ENCODE data around the gene ZMYM3.

The ZMYM3 gene

DNA sequence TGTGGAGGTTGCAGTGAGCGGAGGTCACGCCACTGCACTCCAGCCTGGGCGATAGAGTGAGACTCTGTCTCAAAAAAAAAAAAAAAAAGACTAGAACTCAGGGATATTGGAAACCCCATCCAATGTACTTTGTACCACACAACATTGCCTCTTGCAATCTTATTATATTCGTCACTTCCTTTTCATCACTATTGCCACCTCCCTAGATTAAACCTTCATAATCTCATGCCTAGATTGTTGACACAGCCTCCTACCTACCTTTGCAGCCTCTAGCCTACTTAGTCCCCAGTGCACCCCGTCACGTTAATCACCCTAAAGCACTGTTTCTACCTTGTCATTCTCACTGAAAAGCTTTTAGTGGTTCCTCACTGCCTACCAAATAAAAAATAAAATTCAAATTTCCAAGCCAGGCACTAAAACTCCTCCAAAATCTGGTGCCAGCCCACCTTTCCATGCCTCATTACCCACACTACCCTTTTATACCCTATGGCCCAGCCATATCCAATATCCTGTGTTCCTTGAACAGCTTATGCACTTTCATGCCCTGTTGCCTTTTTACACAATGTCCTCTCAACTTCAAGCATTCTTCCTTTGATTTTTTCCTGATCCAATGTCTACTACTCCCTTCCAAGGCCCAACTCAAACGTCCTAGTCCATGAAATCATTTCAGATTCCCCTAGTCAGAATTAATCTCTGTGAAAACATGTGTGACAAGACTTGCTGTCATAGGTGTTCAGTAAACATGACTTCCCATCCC is 54.5 kb downstream of the ZMYM3 start:
- no peak for DNase-seq

DNA sequence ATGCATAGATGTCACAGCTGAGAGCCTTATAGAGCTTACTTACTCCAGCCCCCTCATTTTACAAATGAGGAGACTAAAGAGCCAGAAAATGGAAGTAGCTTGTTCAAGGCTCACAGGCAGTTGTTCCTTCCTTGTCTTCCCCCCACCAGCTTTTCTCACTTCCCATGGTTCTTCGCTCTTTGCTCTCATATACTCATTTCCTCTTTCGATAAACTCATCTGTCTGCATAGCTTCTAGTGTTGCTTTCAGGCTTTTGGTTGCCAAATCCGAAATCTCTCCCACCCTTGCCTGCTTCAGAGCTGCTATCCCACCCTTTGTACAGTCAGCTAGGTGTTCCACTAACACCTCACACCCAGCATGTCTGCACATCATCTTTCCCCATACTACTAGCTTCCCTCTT is 55.9 kb downstream of the ZMYM3 start:
- DNase-seq = no peak

DNA sequence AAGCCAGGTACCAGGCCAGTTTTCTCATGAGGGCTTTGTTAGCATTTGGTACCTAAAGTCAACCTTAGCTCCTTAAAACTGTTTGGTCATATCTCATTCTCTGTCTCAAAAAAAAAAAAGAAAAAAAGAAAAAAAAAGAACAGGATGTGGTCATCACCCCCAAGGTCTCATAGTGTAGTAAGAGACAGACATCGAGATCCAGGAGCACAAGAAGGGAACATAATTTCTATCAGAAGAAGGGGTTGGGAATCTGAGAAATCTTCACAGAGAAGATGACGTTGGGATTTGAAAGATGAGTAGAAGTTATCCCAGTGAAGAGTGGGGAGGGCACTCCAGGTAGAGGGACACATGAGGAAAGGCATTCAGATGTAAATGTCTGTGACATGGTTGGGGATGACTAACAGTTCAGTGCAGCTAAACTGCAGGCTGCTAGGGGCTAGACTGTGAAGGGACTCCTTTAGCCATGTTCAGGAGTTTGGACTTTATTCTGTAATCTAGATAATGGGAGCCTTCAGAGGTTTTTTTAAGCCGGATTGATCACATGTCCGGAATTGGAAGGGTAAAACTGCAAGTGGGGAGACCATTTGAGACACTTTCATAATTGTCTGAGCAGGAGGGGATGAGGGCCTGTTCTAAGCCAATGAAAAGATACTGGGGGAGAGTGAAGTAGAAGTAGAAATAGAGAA is 57.8 kb downstream of the ZMYM3 start:
- DNase-seq = no peak

DNA sequence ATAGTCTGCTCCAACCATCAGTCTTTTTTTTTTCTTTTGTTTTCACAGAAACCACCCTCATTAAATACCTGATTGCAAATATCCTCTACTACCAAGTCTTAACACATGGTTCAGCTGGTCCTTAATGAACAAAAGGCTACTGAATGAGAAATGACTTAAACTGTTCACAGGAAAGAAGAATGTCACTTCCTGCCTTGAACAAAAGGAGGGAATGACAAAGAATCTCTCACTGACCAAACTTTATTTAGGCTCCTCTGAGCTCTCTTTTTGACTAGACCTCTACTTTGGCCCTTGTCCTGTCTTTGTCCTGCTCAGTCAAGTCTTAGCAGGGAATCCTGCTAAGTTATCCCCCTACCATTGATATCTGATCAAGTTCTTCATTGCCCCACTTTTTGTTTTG is 62.7 kb downstream of the ZMYM3 start:
- no peak for DNase-seq
